ENCODE data around the gene ENOX2.

The ENOX2 gene

GRCh38 chrX:130696542-130696941 lies 206.5 kb downstream of the ENOX2 start:
- H3K4me2 ChIP-seq (ENCODE audit: low read depth, low read length, poor library complexity, severe bottlenecking) = no peak overlapping the region
- no peaks in the 10 kb centered on the region for H4K20me1 ChIP-seq (ENCODE audit: insufficient read depth, low read length, poor library complexity, severe bottlenecking)
- no peak overlapping the region for H2AFZ ChIP-seq (ENCODE audit: low read length)
- no peaks in the 10 kb centered on the region for H3F3A ChIP-seq (ENCODE audit: low read depth)
- H3K9ac ChIP-seq (ENCODE audit: low read depth, low read length, poor library complexity, severe bottlenecking) = no peak overlapping the region
- TF ChIP-seq CTCF (conservative IDR thresholded peaks at IDR 0.05; ENCODE audit: low read length) (no peak), EZH2phosphoT487 (IDR thresholded peaks at IDR 0.05; ENCODE audit: borderline replicate concordance) (no peak)
- H3K9me2 ChIP-seq (replicated peaks; ENCODE audit: low read depth, low read length) = no peaks in the 10 kb centered on the region
- no peaks in the 10 kb centered on the region for H3K36me3 ChIP-seq (ENCODE audit: insufficient read depth, low read length)
- H3K4me3 ChIP-seq (ENCODE audit: low read length, poor library complexity, severe bottlenecking) = no peak overlapping the region
- H3K79me2 ChIP-seq (ENCODE audit: insufficient read depth, low read length) = no peaks in the 10 kb centered on the region
- no peaks in the 10 kb centered on the region for H3K27me3 ChIP-seq (ENCODE audit: insufficient read depth, low read length, poor library complexity, severe bottlenecking)
- H3K4me1 ChIP-seq (ENCODE audit: insufficient read depth, low read length, poor library complexity, severe bottlenecking) = no peaks in the 10 kb centered on the region
- H3K9me3 ChIP-seq (ENCODE audit: insufficient read depth, low read depth, low read length) = no peaks in the 10 kb centered on the region

- Histone ChIP-seq H3K4me3 (ENCODE audit: low read length, poor library complexity, severe bottlenecking) (no peak overlapping the region), H3K27me3 (ENCODE audit: insufficient read depth, low read length, poor library complexity, severe bottlenecking) (no peaks in the 10 kb centered on the region), H3K4me2 (ENCODE audit: low read depth, low read length, poor library complexity, severe bottlenecking) (no peak overlapping the region), H3K9ac (ENCODE audit: low read depth, low read length, poor library complexity, severe bottlenecking) (no peak overlapping the region), H3K4me1 (ENCODE audit: insufficient read depth, low read length, poor library complexity, severe bottlenecking) (no peaks in the 10 kb centered on the region), H2AFZ (ENCODE audit: low read length) (no peak overlapping the region), H3F3A (ENCODE audit: low read depth) (no peaks in the 10 kb centered on the region), H4K20me1 (ENCODE audit: insufficient read depth, low read length, poor library complexity, severe bottlenecking) (no peaks in the 10 kb centered on the region), H3K79me2 (ENCODE audit: insufficient read depth, low read length) (no peaks in the 10 kb centered on the region), H3K36me3 (ENCODE audit: insufficient read depth, low read length) (no peaks in the 10 kb centered on the region), H3K9me2 (replicated peaks; ENCODE audit: low read depth, low read length) (no peaks in the 10 kb centered on the region), H3K9me3 (ENCODE audit: insufficient read depth, low read depth, low read length) (no peaks in the 10 kb centered on the region)
- no peak for TF ChIP-seq EZH2phosphoT487 (IDR thresholded peaks at IDR 0.05; ENCODE audit: borderline replicate concordance)
- TF ChIP-seq CTCF (conservative IDR thresholded peaks at IDR 0.05; ENCODE audit: low read length) = no peak
These were observed 207.1 kb downstream of the ENOX2 start for GRCh38 chrX:130695931-130696330.

- Histone ChIP-seq H3K9ac (ENCODE audit: low read depth, low read length, poor library complexity, severe bottlenecking) (no peak overlapping the region), H4K20me1 (ENCODE audit: insufficient read depth, low read length, poor library complexity, severe bottlenecking) (no peaks in the 10 kb centered on the region), H3F3A (ENCODE audit: low read depth) (no peaks in the 10 kb centered on the region), H3K4me2 (ENCODE audit: low read depth, low read length, poor library complexity, severe bottlenecking) (no peak overlapping the region), H3K79me2 (ENCODE audit: insufficient read depth, low read length) (no peaks in the 10 kb centered on the region), H3K36me3 (ENCODE audit: insufficient read depth, low read length) (no peaks in the 10 kb centered on the region), H3K9me2 (replicated peaks; ENCODE audit: low read depth, low read length) (no peaks in the 10 kb centered on the region), H3K4me1 (ENCODE audit: insufficient read depth, low read length, poor library complexity, severe bottlenecking) (no peaks in the 10 kb centered on the region), H3K4me3 (ENCODE audit: low read length, poor library complexity, severe bottlenecking) (no peak overlapping the region), H3K27me3 (ENCODE audit: insufficient read depth, low read length, poor library complexity, severe bottlenecking) (no peaks in the 10 kb centered on the region), H3K9me3 (ENCODE audit: insufficient read depth, low read depth, low read length) (no peaks in the 10 kb centered on the region), H2AFZ (ENCODE audit: low read length) (no peak overlapping the region)
- TF ChIP-seq CTCF (conservative IDR thresholded peaks at IDR 0.05; ENCODE audit: low read length) (no peak), EZH2phosphoT487 (IDR thresholded peaks at IDR 0.05; ENCODE audit: borderline replicate concordance) (no peak)
These were observed 208.0 kb downstream of the ENOX2 start for GRCh38 chrX:130694983-130695382.
